HPDE6-E6E7 (cell line): ENCODE data around the gene HEXIM1.
A peak's percentile ranks its signal among the peaks of the same experiment; 100 is the strongest.
"Not testable (repeated sequence)": the region's sequence is repeated elsewhere in the genome, so short reads cannot be mapped to it uniquely, and the experiment has no call there.

Source experiments
- DNase-seq: peaks from one replicate; pipeline ENCODE4 v3.0.0; 2011; ENCODE audit warnings: missing footprints; ENCODE audit errors: extremely low spot score

The HEXIM1 gene

DNA sequence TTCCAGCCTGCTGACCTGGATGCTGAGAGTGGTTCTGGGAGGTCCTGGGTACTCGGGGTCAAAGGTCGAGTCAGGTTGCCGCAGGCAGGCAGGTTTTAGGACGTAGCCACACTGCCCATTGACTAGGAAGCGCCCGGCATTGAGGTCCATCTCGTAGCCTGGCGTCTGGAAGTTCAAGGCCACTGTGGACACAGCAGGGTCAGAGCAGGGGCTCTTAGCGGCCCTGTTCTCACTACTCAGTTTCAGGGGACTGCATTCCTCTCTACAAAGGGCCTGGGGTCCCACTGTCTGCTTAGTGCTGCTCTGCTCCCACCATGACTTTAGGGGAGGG is 34.9 kb upstream of the HEXIM1 start:
- no peak for DNase-seq

DNA sequence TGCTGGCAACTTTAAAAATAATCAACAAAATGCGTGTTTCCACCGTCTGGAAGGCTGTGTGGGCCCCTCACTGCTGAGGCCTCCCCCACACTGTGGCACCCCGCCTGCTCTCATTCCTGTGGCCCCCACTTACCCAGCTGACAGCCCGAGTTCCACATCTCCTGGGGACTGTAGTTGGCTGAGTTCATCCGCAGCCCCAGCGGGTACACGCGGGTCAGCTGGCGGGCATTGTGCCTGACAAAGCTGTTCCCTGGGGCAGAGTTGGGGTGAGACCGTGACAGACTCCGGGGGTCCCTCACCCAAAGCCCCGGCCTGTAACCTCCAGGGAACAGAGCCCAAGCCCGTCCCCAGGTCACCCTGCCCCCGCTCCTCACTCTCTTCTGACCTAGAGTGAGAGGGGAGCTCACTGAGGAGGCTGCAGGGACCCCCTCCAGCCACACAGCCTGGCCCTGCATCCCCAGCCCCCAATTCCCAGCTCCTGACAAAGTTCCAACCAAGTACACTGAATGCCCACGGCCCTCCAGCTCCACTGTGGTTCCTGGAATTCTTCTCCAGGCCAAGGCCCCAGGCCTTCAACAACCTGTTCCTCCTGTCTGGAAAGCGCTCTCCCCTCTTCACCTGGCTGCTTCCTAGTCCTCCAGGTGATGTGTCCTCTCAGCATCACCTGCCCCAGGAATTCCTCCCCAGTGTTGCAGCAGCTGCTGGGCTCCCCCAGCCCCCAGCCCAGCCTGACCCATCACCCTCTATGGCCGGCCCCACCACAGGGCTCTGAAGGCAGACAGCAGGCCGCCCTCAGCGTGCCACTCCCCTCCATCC is 34.0 kb upstream of the HEXIM1 start:
- DNase-seq = no peak

DNA sequence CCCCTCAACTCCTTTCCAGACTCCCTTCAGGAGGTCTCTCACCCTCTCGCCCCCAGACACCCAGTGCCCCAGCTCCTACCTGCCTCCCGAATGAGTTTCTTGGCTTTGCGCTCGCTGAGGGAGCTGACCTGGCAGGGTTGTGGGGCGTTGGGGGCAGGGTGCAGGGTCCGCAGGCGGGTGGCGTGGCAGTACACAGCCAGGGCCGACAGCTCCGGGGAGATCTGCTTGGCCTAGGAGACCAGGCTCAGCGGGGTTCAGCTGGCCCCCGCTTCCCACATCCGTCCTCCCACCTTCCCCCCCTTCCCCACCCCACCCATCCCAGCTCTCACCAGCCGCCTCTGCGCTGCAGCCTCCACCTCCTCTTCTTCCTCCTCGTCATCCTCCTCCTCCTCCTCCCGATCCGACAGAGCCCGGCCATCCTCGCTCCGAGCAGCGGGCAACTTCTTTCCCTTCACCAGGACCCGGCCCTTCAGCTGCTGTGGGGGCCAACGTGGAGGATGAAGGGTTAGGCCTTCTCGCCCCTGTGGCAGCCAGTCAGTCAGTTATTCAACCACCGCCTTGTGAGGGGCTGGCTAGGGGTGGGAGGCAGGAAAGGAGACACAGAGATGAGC is 33.2 kb upstream of the HEXIM1 start:
- DNase-seq = no peak

DNA sequence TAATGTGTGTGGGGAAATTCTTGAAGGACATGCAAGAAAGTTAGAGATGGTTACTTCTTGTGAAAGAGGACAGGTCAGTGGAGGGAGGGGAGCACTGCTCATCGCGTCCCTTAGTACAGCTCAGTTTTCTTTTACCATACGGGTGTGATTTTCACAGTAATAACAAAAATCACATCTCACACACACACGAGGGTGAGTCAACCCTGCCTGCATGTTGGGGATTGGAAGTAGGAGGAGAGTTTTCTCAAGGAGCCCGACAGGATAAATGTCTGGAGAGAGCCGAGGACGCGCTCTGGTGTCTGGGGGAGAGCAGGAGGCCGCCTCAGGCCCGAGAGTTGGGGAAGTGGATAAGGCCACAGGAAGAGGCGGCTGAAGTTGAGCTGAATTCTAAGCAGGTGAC is 32.4 kb upstream of the HEXIM1 start:
- no peak for DNase-seq

DNA sequence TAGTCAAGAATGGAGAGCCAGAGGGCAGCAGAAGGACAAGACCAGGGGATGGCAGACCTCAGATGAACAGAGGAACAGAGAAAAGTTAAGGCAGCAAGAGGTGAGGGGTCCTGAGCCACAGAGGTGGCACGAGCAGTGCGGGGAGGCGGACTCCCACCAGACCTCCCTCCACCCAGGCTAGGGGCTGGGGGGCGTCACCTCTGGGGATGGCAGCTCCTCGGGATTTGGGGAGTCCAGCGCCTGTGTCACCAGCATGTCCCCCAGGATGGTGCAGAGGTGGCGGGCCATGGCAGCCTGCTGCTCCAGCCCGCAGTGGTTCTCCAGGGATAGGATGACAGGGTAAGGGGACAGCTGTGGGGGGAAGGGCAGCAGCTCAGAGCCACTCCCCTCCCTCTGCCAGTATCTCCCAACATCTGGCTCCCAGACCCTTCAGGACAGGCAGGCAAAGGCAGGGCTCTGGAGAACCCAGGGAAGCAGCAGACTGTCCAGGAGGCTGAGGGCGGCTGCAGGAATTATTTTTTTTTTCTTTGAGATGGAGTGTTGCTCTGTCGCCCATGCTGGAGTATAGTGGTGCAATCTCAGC is 31.8 kb upstream of the HEXIM1 start:
- DNase-seq = no peak

DNA sequence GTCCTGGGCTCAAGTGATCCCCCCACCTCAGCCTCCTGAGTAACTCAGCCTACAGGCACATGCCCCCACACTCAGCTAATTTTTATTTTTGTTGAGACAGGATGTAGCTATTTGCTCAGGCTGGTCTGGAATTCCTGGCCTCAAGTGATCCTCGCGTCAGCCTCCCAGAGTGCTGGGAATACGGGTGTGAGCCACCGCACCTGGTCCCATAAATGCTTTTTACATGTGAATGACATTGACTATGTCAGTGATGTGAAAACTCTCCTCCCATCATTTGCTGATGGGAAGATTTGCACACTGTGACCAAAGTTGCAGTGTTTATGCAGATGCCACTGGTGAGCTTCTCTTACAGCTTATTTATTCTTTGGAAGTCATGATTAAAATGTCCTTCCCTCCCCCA is 30.9 kb upstream of the HEXIM1 start:
- DNase-seq = no peak

DNA sequence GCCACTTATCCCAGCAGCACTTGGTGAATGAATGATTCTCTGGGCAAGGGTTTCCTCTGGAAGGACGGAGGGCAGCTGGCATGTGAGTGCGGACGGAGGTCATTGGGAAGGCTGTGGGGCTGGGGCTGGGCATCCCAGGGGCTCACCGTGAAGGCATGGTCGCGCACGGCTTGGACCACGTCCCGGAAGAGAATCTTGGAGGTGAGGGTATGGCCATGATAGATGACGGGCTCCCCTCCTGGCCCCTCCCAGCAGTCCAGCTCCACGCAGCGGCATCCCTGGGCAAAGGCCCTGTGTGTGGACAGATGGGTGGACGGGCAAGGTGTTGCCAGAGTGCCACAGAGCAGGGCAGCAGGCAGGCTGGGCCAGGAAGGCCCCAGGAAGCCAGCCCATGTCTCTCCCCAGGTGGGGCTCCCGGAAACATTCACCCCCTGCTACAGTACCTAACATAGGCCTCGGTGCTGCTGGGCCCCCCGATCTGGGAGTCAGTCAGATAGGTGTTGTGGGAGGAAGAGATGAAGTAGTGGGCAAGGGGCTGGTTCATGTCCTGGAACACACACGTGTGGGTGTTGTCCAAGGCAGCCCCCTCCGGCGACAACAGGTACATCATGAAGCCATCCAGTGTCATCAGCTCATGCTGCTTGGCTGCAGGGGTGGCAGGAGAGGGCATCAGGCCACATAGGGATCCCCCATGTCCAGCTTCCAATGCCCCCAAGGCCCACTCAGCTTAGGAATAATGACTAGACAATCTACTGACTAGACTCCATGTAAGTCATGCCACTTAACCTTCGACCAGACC is 30.2 kb upstream of the HEXIM1 start:
- no peak for DNase-seq

DNA sequence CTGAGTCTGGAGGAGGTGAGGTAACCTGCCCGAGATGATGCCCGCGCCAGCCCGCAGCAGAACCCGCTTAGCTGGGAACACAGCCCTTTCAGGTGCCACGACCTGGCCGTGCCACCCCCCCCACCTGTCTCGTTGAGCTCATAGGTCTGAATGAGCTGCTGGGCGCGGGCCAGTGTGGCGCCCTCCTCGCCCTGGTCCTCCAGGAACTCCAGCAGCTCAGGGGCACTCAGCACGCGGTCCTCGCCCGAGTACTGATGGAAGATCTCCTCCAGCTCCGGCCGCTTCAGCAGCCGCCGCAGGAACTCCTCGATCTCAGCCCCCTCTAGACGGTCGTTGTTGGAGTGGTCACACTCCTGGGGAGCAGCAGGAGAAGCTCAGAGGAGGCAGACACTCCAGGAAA is 29.6 kb upstream of the HEXIM1 start:
- no peak for DNase-seq

DNA sequence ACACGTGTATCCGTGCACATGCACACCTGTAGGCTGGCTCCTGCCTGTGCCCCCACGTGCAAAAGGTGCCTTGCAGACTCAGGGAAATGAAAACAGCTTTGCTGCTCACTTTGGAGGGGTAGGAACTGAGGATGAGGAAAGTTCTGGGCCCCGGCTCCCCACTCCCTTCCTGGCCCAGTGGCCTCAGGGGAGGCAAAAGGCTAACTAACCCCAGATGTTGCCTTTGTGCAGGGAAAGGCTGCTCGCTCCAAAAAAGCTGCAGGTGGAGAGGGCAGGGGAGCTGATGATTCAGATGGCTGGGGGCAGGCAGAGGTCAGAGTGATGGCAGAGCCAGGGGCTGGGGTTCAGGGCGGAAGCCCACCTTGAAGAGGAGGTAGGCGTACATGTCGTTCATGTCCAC is 28.3 kb upstream of the HEXIM1 start:
- DNase-seq = no peak

DNA sequence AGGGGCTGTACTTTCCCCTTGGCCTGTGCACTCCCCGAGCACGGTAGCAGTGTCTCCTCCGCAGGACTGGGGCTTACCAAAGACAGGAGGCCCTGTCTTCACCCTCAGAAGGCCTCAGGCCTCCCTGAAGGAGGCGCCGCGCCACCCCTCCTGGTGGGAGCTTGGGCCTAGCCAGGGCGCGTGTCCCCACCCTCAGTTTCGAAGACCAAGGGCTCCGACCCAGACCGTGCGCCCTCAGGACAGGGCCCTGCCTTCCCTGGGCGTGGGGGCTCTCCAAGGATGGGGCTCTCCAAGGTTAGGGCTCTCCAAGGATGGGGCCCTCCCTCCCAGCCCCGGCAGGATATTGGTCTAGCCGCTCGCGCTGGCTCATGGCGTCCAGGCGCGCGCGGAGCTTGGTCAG is 27.7 kb upstream of the HEXIM1 start:
- DNase-seq = no peak

DNA sequence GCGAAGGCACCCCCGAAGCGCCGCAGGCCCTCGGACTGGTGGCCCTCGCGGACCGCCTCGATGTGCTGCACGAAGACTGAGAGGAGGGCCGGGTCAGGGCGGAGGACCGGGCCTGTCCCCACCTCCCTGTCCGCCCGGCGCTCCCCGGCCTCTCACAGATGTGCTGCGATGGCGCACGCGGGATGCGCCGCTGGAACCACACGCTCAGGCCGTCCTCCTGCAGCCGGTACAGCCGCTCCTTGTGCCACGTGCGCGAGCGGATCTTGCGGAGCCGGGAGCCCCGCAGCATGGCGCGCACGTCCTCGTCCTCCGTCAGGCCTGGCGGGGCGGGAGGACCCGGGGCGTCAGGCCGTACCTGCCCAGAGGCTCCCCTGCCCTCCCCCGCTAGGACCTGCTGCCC is 27.2 kb upstream of the HEXIM1 start:
- no peak for DNase-seq

DNA sequence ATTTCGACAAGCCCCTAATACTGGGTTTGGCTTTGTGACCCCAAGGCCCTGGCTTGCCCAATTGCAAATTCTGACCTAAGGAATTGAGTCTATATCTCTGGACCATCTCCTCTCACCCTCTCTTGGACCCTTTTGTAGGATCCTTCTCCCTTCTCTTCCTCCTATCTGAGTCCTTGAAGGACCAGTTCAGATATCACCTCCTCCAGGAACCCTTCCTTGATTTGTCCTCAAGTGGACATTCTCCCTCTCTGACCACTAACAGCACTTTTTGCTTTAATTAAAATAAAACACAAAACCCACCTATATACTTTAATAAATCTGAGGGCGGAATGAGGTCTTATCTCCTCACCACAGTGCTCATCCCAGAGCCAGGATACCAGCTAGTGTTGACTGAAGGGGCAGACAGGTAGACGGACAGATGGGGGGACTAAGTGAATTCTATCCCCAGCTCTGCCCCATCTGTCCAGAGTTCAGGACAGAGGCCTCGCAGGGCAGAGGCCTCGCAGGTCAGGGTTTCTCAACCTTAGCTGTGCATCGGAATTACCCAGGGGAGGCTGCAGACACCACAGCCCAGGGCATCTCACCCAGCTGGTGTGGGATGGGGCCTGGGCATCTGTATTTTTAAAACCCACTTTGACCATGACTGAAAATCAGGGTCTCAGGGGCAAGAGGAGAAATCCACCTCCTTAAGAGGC is 25.1 kb upstream of the HEXIM1 start:
- no peak for DNase-seq

DNA sequence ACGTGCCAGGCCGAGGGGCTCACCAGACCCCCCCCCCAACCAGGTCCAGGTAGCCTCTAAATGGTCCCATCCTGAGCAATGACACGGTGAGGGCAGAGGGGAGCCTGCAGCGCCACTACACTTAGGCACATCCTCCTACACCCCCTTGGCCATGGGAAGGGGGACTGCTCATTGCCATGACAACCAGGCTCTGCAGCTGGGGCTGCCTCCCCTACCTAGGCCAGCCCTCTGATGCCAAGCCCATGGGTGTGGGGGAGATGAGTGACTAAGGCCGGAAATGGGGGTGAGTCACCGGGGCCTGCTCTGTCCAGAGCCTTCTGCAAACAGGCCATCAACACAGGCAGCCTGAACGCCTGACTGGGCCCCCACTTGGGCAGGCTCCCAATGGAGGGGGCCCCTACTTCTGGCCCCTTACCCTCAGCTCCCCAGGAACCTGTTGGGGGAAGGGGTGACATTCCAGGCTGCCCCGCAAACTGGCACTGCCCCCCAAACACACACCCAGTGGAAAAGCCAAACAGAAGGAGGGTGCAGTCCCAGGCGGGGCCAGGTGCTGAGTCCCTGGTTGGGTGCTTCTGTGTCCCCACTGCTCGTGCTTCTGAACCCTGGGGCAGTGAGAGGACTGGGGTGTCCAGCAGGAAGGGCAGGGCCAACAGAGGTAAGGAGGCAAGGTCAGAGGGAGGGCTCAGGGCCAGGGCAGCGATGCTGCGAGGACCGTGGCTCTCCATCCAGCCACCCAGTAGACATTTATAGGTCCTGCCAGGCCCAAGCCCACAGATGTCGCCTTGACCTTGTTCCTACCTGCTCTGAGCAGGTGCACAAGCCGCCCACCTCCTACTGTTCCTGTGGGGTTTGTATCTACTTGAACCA is 24.1 kb upstream of the HEXIM1 start:
- peak; percentile 95 for DNase-seq

DNA sequence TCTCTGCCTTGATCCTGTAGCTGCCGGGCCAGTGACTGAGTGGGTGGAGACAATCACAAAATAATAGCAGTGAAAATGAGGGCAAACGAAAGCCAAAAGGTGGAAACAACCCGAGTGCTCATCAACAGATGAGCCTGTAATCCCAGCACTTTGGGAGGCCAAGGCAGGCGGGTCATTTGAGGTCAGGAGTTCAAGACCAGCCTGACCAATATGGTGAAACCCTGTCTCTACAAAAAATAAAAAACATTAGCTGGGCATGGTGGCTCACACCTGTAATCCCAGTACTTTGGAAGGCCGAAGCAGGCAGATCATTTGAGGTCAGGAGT is 23.5 kb upstream of the HEXIM1 start:
- DNase-seq = not testable (repeated sequence)

DNA sequence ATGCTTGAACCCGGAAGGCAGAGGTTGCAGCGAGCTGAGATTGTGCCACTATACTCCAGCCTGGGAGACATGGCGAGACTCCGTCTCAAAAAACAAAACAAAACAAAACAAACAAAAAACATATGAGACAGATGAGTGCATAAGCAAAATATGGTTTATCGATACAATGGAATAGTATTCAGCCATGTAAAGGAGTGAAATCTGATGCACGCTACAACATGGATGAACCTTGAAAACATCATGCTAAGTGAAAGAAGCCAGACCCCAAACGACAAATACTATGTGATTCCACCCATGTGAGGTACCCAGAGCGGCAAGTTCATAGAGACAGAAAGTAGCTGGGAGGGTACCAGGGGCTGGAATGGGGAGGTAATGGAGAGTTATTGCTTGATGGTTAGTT is 22.8 kb upstream of the HEXIM1 start:
- DNase-seq = no peak

DNA sequence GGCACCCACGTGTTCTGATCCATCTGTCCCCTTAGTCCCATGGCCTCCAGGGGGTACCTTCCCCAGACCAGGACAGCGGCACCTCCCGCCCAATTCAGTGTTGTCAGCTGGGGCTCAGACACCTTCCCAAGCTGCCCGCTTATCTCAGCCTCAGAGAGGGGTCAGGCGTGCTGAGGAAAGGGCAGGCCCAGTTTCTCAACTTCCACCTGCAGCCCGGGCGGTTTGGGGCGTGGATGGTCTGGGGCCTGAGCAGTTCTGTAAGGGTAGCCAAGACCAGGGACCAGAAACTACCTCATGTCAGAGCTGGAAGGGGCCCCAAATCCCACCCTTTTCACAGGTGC is 21.1 kb upstream of the HEXIM1 start:
- DNase-seq = no peak

DNA sequence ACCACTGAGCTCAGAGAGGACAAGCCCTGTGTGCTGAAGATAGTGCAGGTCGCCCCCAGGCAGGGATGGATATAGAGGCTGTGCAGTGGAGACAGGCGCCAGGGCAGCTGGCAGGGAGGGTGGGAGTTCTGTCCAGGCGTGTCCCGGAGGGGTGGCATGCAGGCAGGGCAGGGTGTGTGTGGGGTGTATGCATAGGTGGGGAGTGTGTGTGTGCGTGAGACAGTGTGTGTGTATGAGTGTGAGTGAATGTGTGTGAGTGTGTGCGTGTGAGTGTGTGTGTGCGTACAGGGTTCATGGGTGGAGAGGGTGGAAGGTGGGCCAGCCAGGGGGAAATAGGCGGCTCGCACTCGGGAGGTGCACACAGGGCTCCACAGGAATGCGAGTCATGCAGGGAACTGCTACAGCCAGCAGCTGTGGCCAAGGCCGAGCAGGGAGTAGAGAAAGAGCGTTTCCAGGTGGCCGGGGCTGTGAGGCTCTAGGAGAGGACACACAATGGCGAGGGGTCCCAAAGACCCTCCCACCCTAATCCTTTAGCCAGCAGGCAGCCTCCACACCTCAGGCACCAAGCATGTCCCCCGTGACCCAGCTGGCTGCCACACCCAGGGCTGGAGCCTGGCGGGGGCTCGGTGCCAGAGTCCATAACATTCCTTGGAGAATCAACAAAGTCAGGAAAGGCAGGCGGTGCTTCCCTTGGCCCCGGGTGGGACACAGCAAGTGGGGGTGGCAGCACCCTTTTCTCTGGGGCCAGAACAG is 20.6 kb upstream of the HEXIM1 start:
- DNase-seq = no peak

DNA sequence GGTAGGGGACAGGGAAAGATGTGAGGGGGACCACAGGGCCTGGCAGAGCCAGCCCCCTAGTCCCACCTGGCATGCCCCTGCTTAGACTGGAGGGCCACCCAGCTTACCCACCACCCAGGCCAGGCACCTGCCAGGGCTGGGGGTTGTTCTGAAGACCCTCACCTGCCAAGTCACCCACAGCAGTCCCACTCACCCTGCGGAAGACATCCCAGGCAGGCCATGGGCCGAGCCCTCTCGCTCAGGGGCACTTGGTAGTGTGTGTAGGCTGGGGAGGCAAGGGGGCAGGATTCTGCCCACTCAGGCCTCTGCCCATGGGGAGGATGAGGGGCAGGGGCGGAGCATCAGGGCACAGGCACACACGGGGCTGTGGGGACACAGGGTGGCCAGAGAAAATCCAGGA is 19.9 kb upstream of the HEXIM1 start:
- DNase-seq = no peak

DNA sequence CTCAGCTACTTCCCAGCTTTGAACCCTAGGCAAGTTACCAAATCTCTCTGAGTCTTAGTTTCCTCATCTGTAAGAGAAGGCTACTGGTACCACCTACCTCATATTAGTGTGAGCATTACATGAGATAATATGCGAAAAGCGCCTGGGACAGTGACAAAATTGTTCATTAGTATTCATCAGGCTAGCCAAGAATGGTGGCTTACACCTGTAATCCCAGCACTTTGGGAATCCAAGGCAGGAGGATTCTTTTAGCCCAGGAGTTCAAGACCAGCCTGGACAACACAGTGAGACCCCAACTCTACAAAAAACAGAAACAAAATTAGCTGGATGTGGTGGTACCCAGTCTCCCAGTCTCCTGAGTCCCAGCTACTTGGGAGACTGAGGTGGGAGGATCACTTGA is 19.3 kb upstream of the HEXIM1 start:
- DNase-seq = no peak

DNA sequence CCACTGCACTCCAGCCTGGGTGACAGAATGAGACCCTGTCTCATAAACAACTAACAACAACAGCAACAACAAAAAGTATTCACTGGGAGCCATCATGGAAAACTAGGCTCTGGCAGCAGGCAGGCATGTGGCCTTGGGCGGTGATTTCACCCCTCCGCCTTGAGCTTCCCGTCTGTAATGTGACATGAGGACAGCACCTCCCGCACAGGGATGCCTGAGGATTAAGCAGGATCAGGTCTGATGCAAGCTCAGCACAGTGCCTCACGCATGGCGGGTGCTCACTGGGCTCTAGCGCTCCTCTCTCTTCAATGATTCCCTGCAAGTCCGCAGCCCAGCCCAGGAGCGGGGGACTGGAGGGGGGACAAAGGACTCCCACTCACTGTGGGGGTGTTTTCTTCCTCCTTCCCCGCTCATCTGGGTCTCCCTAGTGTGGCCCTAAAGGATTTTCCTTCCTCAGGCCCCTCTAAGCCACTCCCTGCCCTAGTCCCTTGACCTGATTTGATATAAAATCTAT is 18.8 kb upstream of the HEXIM1 start:
- DNase-seq = no peak
